Neural cell (in vitro differentiated cells): ENCODE data around the gene WFIKKN1. TPM values are rescaled to one million over a fixed set of nuclear protein-coding genes. Genes with fewer than 3 reads are reported as not detected.

Experiments
- H2AFZ ChIP-seq: fragments of 200-600, 300-800 bp; sonication (generic), shearing (Covaris generic); 2 replicates; pipeline ENCODE4 v1.6.0; 2014; ENCODE audit warnings: low read depth, mild to moderate bottlenecking, antibody characterized with exemption, low read length, moderate library complexity
- H3F3A ChIP-seq: fragments of 200-600 bp; shearing (Covaris generic); 2 replicates; pipeline ENCODE4 v1.6.1; 2016; ENCODE audit warnings: mild to moderate bottlenecking, moderate library complexity, mixed read lengths, antibody characterized with exemption, low read length; ENCODE audit not compliant: insufficient read depth, poor library complexity, severe bottlenecking
- H3K27ac ChIP-seq: fragments of 200-600, 300-800 bp; sonication (generic), shearing (Covaris generic); 2 replicates; pipeline ENCODE4 v1.5.1; 2014; ENCODE audit warnings: mild to moderate bottlenecking, low read length, moderate library complexity
- H3K27me3 ChIP-seq: fragments of 300-800, 200-600 bp; sonication (generic), shearing (Covaris generic); 2 replicates; pipeline ENCODE4 v1.6.0; 2014; ENCODE audit warnings: mild to moderate bottlenecking, low read depth, low read length, moderate library complexity; ENCODE audit not compliant: insufficient read depth
- H3K36me3 ChIP-seq: fragments of 300-800, 200-600 bp; sonication (generic), shearing (Covaris generic); 2 replicates; pipeline ENCODE4 v1.5.1; 2014; ENCODE audit warnings: mild to moderate bottlenecking, antibody characterized with exemption, low read length, moderate library complexity; ENCODE audit not compliant: insufficient read depth
- H3K4me2 ChIP-seq: fragments of 300-800, 200-600 bp; sonication (generic), shearing (Covaris generic); 2 replicates; pipeline ENCODE4 v1.6.0; 2014; ENCODE audit warnings: mild to moderate bottlenecking, low read length
- H3K4me3 ChIP-seq: fragments of 300-800, 200-600 bp; sonication (generic), shearing (Covaris generic); 2 replicates; pipeline ENCODE4 v1.5.1; 2014; ENCODE audit warnings: mild to moderate bottlenecking, low read length, moderate library complexity
- H3K79me2 ChIP-seq: fragments of 200-600 bp; shearing (Covaris generic); replicated peaks from 2 replicates; pipeline ENCODE4 v1.6.0; 2014; ENCODE audit warnings: mild to moderate bottlenecking, low read length, moderate library complexity; ENCODE audit not compliant: insufficient read depth
- H3K9ac ChIP-seq: fragments of 300-800, 200-600 bp; sonication (generic), shearing (Covaris generic); 2 replicates; pipeline ENCODE4 v1.6.1; 2016; ENCODE audit warnings: mild to moderate bottlenecking, low read length, mixed read lengths
- H3K9me2 ChIP-seq: fragments of 200-600 bp; shearing (Covaris generic); 2 replicates; pipeline ENCODE4 v1.6.1; 2016; ENCODE audit warnings: mild to moderate bottlenecking, low read length, mixed read lengths; ENCODE audit not compliant: insufficient read depth
- H3K9me3 ChIP-seq: fragments of 200-600, 300-800 bp; sonication (generic), shearing (Covaris generic); 2 replicates; pipeline ENCODE4 v1.6.1; 2016; ENCODE audit warnings: mild to moderate bottlenecking, mixed run types, low read length, moderate library complexity, mixed read lengths
- H4K20me1 ChIP-seq: fragments of 200-600 bp; shearing (Covaris generic); 2 replicates; pipeline ENCODE4 v1.6.1; 2016; ENCODE audit warnings: mild to moderate bottlenecking, mixed run types; ENCODE audit not compliant: insufficient read depth
- CTCF ChIP-seq: fragments of 450-650 bp; IDR thresholded peaks from 2 replicates; pipeline ENCODE4 v1.5.1; 2014; ENCODE audit warnings: antibody characterized with exemption, mild to moderate bottlenecking, moderate library complexity; ENCODE audit not compliant: poor library complexity, severe bottlenecking
- EP300 ChIP-seq: fragments of 450-650 bp; conservative IDR thresholded peaks from 2 replicates; pipeline ENCODE4 v1.6.1; 2014; ENCODE audit warnings: antibody characterized with exemption, mild to moderate bottlenecking, moderate library complexity; ENCODE audit not compliant: poor library complexity, severe bottlenecking
- EZH2 ChIP-seq: fragments of 200-600, 300-800 bp; shearing (Covaris generic), sonication (generic); IDR thresholded peaks from 2 replicates; pipeline ENCODE4 v1.6.1; 2014; ENCODE audit warnings: antibody characterized with exemption, low read length, borderline replicate concordance, mild to moderate bottlenecking; ENCODE audit not compliant: insufficient read depth, poor library complexity, severe bottlenecking
- MXI1 ChIP-seq: fragments of 450-650 bp; conservative IDR thresholded peaks from 2 replicates; pipeline ENCODE4 v1.6.1; 2014; ENCODE audit warnings: antibody characterized with exemption, mild to moderate bottlenecking; ENCODE audit not compliant: poor library complexity, severe bottlenecking
- POLR2AphosphoS5 ChIP-seq: IDR thresholded peaks from 2 replicates; pipeline ENCODE4 v1.6.1; 2012
- RAD21 ChIP-seq: fragments of 450-650 bp; conservative IDR thresholded peaks from 2 replicates; pipeline ENCODE4 v1.6.1; 2014; ENCODE audit warnings: antibody characterized with exemption, mild to moderate bottlenecking, moderate library complexity
- REST ChIP-seq: IDR thresholded peaks from 2 replicates; pipeline ENCODE4 v1.6.1; 2012; ENCODE audit warnings: borderline replicate concordance
- SMC3 ChIP-seq: fragments of 450-650 bp; conservative IDR thresholded peaks from 2 replicates; pipeline ENCODE4 v1.6.1; 2014; ENCODE audit warnings: antibody characterized with exemption, mild to moderate bottlenecking, moderate library complexity; ENCODE audit not compliant: poor library complexity
- TAF1 ChIP-seq: IDR thresholded peaks from 2 replicates; pipeline ENCODE4 v1.6.1; 2012; ENCODE audit warnings: low read depth
- polyA plus RNA-seq: library from polyadenylated mRNA; depleted of rRNA; stranded (reverse); fragments of >200 nt; gene quantifications from 2 replicates; pipeline ENCODE4 v1.2.3, GENCODE V29; 2014

WFIKKN1 gene
- polyA plus RNA-seq, 1 donor from 2014 or later, result 0.43 TPM

GRCh38 chr16:647173-647902 lies 16.6 kb downstream of the WFIKKN1 start:
- no peak overlapping the region for H3K9ac ChIP-seq
- no peak for TF ChIP-seq POLR2AphosphoS5
- no peak for TF ChIP-seq SMC3
- no peak for TF ChIP-seq RAD21
- TF ChIP-seq EP300, result no peak
- no peak for TF ChIP-seq REST
- no peak for TF ChIP-seq EZH2
- TF ChIP-seq TAF1, result no peak
- no peaks in the 10 kb centered on the region for H4K20me1 ChIP-seq
- H3K79me2 ChIP-seq, result no peaks in the 10 kb centered on the region
- no peak overlapping the region for H2AFZ ChIP-seq
- no peak overlapping the region for H3K27ac ChIP-seq
- no peaks in the 10 kb centered on the region for H3K27me3 ChIP-seq
- no peaks in the 10 kb centered on the region for H3F3A ChIP-seq
- H3K4me2 ChIP-seq, result no peak overlapping the region
- no peaks in the 10 kb centered on the region for H3K9me3 ChIP-seq
- H3K9me2 ChIP-seq, result no peaks in the 10 kb centered on the region
- H3K4me3 ChIP-seq, result no peak overlapping the region
- H3K36me3 ChIP-seq, result no peaks in the 10 kb centered on the region

- H2AFZ ChIP-seq, result peak overlapping the region; percentile 45
- no peaks in the 10 kb centered on the region for H3K27me3 ChIP-seq
- no peaks in the 10 kb centered on the region for H3K79me2 ChIP-seq
- H3K27ac ChIP-seq, result peak overlapping the region; percentile 77
- peak overlapping the region; percentile 91 for H3K4me3 ChIP-seq
- no peaks in the 10 kb centered on the region for H3K36me3 ChIP-seq
- H3K4me2 ChIP-seq, result peak overlapping the region; percentile 95
- no peaks in the 10 kb centered on the region for H4K20me1 ChIP-seq
- no peak for TF ChIP-seq SMC3
- peak; percentile 47 for TF ChIP-seq CTCF
- TF ChIP-seq MXI1, result no peak
- no peaks in the 10 kb centered on the region for H3K9me3 ChIP-seq
- H3K9me2 ChIP-seq, result no peaks in the 10 kb centered on the region
- H3F3A ChIP-seq, result no peaks in the 10 kb centered on the region
- H3K9ac ChIP-seq, result peak overlapping the region; percentile 89
Measured at GRCh38 chr16:648071-648780, 17.4 kb downstream of the WFIKKN1 start.
